ENCODE measurements around the gene CSHL1.
"Not testable (repeated sequence)": the region's sequence is repeated elsewhere in the genome, so short reads cannot be mapped to it uniquely, and the experiment has no call there.

Gene CSHL1

GRCh38 chr17:63916566-63917185 is 5.6 kb upstream of the CSHL1 start:
- H3K9me3 ChIP-seq (ENCODE audit: insufficient read depth, low read length): no peaks in the 10 kb centered on the region
- H3K4me2 ChIP-seq (ENCODE audit: low read length): no peak overlapping the region; the same call in 1 of the 2 replicates
- H3K36me3 ChIP-seq (replicated peaks; ENCODE audit: low read depth, low read length): no peaks in the 10 kb centered on the region
- no peak overlapping the region for H2AFZ ChIP-seq (ENCODE audit: low read depth, low read length)
- peaks cover 5% of the 10 kb centered on the region for H3K27me3 ChIP-seq (ENCODE audit: low read depth, low read length)
- TF ChIP-seq EZH2phosphoT487 (IDR thresholded peaks at IDR 0.05; ENCODE audit: low read depth) (no peak), CTCF (IDR thresholded peaks at IDR 0.05; ENCODE audit: low read depth, low read length) (no peak)
- no peaks in the 10 kb centered on the region for H4K20me1 ChIP-seq (ENCODE audit: insufficient read depth, low read length)
- H3K79me2 ChIP-seq (ENCODE audit: low read length): no peaks in the 10 kb centered on the region
- H3K9ac ChIP-seq (ENCODE audit: low read length): no peak overlapping the region
- no peak overlapping the region for H3K27ac ChIP-seq (ENCODE audit: low read length)
- peaks cover 50% of the 10 kb centered on the region for H3K4me1 ChIP-seq (ENCODE audit: low read length)
- no peak overlapping the region for H3K4me3 ChIP-seq (ENCODE audit: low read length)

DNA sequence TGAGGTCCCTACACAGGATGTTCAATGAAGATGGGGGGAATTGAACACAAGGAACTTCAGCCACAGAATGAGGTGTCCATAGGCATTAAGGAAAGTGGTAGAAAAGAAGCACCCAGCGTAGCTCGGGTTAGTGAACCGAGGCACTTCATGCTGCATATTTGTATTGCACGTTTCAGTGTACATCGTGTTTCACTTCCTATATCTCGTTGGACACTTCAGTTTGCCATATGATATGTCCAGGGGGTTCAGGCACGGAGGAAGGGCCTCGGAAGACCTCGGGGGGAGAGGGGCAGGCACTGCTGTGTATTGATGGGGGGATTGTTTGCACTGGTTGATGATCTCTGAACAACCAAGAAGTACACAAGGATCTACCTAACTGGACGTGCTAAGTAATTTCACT is 4.7 kb upstream of the CSHL1 start:
- H2AFZ ChIP-seq (ENCODE audit: low read depth, low read length); H3K79me2 ChIP-seq (ENCODE audit: low read length); H3K9me3 ChIP-seq (ENCODE audit: insufficient read depth, low read length); H4K20me1 ChIP-seq (ENCODE audit: insufficient read depth, low read length); H3K27me3 ChIP-seq (ENCODE audit: low read depth, low read length); H3K27ac ChIP-seq (ENCODE audit: low read length); H3K36me3 ChIP-seq (replicated peaks; ENCODE audit: low read depth, low read length); H3K9ac ChIP-seq (ENCODE audit: low read length): not testable (repeated sequence)
- Histone ChIP-seq H3K4me1 (ENCODE audit: low read length) (peaks cover 42% of the 10 kb centered on the region), H3K4me2 (ENCODE audit: low read length) (peak overlapping the region; percentile 67), H3K4me3 (ENCODE audit: low read length) (peak overlapping the region; percentile 47)

GRCh38 chr17:63914471-63914870 is 3.4 kb upstream of the CSHL1 start:
- Histone ChIP-seq H3K36me3 (replicated peaks; ENCODE audit: low read depth, low read length) (no peaks in the 10 kb centered on the region), H3K4me3 (ENCODE audit: low read length) (no peak overlapping the region), H3K27ac (ENCODE audit: low read length) (no peak overlapping the region), H3K79me2 (ENCODE audit: low read length) (no peaks in the 10 kb centered on the region), H2AFZ (ENCODE audit: low read depth, low read length) (no peak overlapping the region), H3K9ac (ENCODE audit: low read length) (no peak overlapping the region), H3K4me1 (ENCODE audit: low read length) (peaks cover 30% of the 10 kb centered on the region), H3K27me3 (ENCODE audit: low read depth, low read length) (peaks cover 5% of the 10 kb centered on the region), H3K9me3 (ENCODE audit: insufficient read depth, low read length) (no peaks in the 10 kb centered on the region), H4K20me1 (ENCODE audit: insufficient read depth, low read length) (no peaks in the 10 kb centered on the region), H3K4me2 (ENCODE audit: low read length) (no peak overlapping the region)
- TF ChIP-seq EZH2phosphoT487 (IDR thresholded peaks at IDR 0.05; ENCODE audit: low read depth) (no peak), CTCF (IDR thresholded peaks at IDR 0.05; ENCODE audit: low read depth, low read length) (no peak)

GRCh38 chr17:63911657-63912100 is 621 bp upstream of the CSHL1 start:
- Histone ChIP-seq H3K4me1 (ENCODE audit: low read length) (peaks cover 25% of the 10 kb centered on the region), H3K4me3 (ENCODE audit: low read length) (peak overlapping the region; percentile 52; the same call in 1 of the 2 replicates), H3K36me3 (replicated peaks; ENCODE audit: low read depth, low read length) (no peaks in the 10 kb centered on the region), H3K4me2 (ENCODE audit: low read length) (peak overlapping the region; percentile 62), H3K27me3 (ENCODE audit: low read depth, low read length) (peaks cover 14% of the 10 kb centered on the region), H2AFZ (ENCODE audit: low read depth, low read length) (no peak overlapping the region), H3K9ac (ENCODE audit: low read length) (no peak overlapping the region), H4K20me1 (ENCODE audit: insufficient read depth, low read length) (no peaks in the 10 kb centered on the region), H3K79me2 (ENCODE audit: low read length) (no peaks in the 10 kb centered on the region), H3K27ac (ENCODE audit: low read length) (no peak overlapping the region), H3K9me3 (ENCODE audit: insufficient read depth, low read length) (no peaks in the 10 kb centered on the region)
- TF ChIP-seq EZH2phosphoT487 (IDR thresholded peaks at IDR 0.05; ENCODE audit: low read depth) (no peak), CTCF (IDR thresholded peaks at IDR 0.05; ENCODE audit: low read depth, low read length) (peak; percentile 48)

All from OCI-LY3 (cell line).